Liver (tissue), 9 donors: Measurements from ENCODE around the gene NDOR1. TPM values are rescaled to one million over a fixed set of nuclear protein-coding genes. Genes with fewer than 3 reads are reported as not detected.
A peak's percentile ranks its signal among the peaks of the same experiment; 100 is the strongest.
"Not testable (repeated sequence)": the region's sequence is repeated elsewhere in the genome, so short reads cannot be mapped to it uniquely, and the experiment has no call there.

Experiments
- DNase-seq: peaks from one replicate; pipeline ENCODE4 v3.0.0-alpha.2; 2017; ENCODE audit warnings: low spot score
- H3K27ac ChIP-seq, 2 donors: one replicate each; pipeline ENCODE4 v1.7.0; 2013; ENCODE audit warnings: inconsistent platforms in 2 of 2, low read length in 2 of 2, control low read depth in 1 of 2, low read depth in 1 of 2, mild to moderate bottlenecking in 1 of 2
- H3K27me3 ChIP-seq, 4 donors: one replicate each; pipeline versions ENCODE4 v1.6.1 to v1.7.0; 2013; ENCODE audit warnings: low read length in 3 of 4, inconsistent platforms in 1 of 4, mild to moderate bottlenecking in 1 of 4, moderate library complexity in 1 of 4; ENCODE audit not compliant: control insufficient read depth in 4 of 4, insufficient read depth in 4 of 4
- H3K36me3 ChIP-seq, 4 donors: one replicate each; pipeline versions ENCODE4 v1.6.1 to v1.7.0; 2013; ENCODE audit warnings: low read length in 3 of 4, mild to moderate bottlenecking in 3 of 4, low read depth in 1 of 4, moderate library complexity in 1 of 4; ENCODE audit not compliant: control insufficient read depth in 4 of 4, insufficient read depth in 3 of 4
- H3K4me1 ChIP-seq, 4 donors: one replicate each; pipeline versions ENCODE4 v1.6.1 to v1.7.0; 2013; ENCODE audit warnings: low read length in 3 of 4, mild to moderate bottlenecking in 3 of 4, moderate library complexity in 1 of 4; ENCODE audit not compliant: control insufficient read depth in 4 of 4, insufficient read depth in 4 of 4
- H3K4me3 ChIP-seq, 3 donors: one replicate each; pipeline versions ENCODE4 v1.6.1 to v1.7.0; 2013; ENCODE audit warnings: low read length in 3 of 3, control low read depth in 1 of 3, low read depth in 1 of 3, mild to moderate bottlenecking in 1 of 3
- H3K9ac ChIP-seq, 2 donors: one replicate each; pipeline ENCODE4 v1.7.0; 2013; ENCODE audit warnings: low read length in 2 of 2, mild to moderate bottlenecking in 2 of 2, moderate library complexity in 2 of 2, control low read depth in 1 of 2, low read depth in 1 of 2
- H3K9me3 ChIP-seq, 4 donors: one replicate each; pipeline versions ENCODE4 v1.6.1 to v1.7.0; 2013; ENCODE audit warnings: low read length in 3 of 4; ENCODE audit not compliant: control insufficient read depth in 4 of 4
- ATF3 ChIP-seq: IDR thresholded peaks from 2 replicates; pipeline ENCODE4 v1.6.1; 2016; ENCODE audit warnings: antibody characterized with exemption
- CTCF ChIP-seq: fragments of 150-350 bp; IDR thresholded peaks from 2 replicates; pipeline ENCODE4 v1.5.1; 2017; ENCODE audit warnings: improper control_type of control experiment, low read depth, low read length; ENCODE audit not compliant: missing input control
- FOXA1 ChIP-seq: IDR thresholded peaks from 2 replicates; pipeline ENCODE4 v1.6.1; 2016; ENCODE audit warnings: antibody characterized with exemption
- FOXA2 ChIP-seq: IDR thresholded peaks from 2 replicates; pipeline ENCODE4 v1.6.1; 2016; ENCODE audit warnings: antibody characterized with exemption
- HNF4A ChIP-seq, 2 donors: conservative IDR thresholded peaks; 2 replicates each; pipeline ENCODE4 v1.6.1; 2016; ENCODE audit warnings: antibody characterized with exemption in 2 of 2, mild to moderate bottlenecking in 2 of 2
- JUND ChIP-seq, 2 donors: IDR thresholded peaks; 2 replicates each; pipeline ENCODE4 v1.6.1; 2016; ENCODE audit warnings: antibody characterized with exemption in 2 of 2
- MAX ChIP-seq: IDR thresholded peaks from 2 replicates; pipeline ENCODE4 v1.6.1; 2016; ENCODE audit warnings: antibody characterized with exemption
- NR2F2 ChIP-seq: IDR thresholded peaks from 2 replicates; pipeline ENCODE4 v1.6.1; 2016; ENCODE audit warnings: antibody characterized with exemption
- RAD21 ChIP-seq, 2 donors: IDR thresholded peaks; 2 replicates each; pipeline ENCODE4 v1.6.1; 2016; ENCODE audit warnings: antibody characterized with exemption in 2 of 2, mild to moderate bottlenecking in 2 of 2
- REST ChIP-seq: IDR thresholded peaks from 2 replicates; pipeline ENCODE4 v1.6.1; 2016; ENCODE audit warnings: antibody characterized with exemption, mild to moderate bottlenecking
- RXRA ChIP-seq, 2 donors: IDR thresholded peaks; 2 replicates each; pipeline ENCODE4 v1.6.1; 2017 to 2018; ENCODE audit warnings: antibody characterized with exemption in 2 of 2, mild to moderate bottlenecking in 1 of 2
- SP1 ChIP-seq: IDR thresholded peaks from 2 replicates; pipeline ENCODE4 v1.6.1; 2018; ENCODE audit warnings: antibody characterized with exemption, mild to moderate bottlenecking
- ZBTB33 ChIP-seq: IDR thresholded peaks from 2 replicates; pipeline ENCODE4 v1.6.1; 2016; ENCODE audit warnings: antibody characterized with exemption
- WGBS: extraction: QIAGEN DNeasy Blood & Tissue Kit; methylation state at CpG from one replicate; pipeline ENCODE4 v1.1.7; 2013; 5-methylcytosine and 5-hydroxymethylcytosine counted together
- polyA plus RNA-seq, 2 donors: library from polyadenylated mRNA; stranded (reverse) in 1 of 2; unstranded in 1 of 2; fragments of 200-250 nt in 1 of 2; fragments of >200 nt in 1 of 2; fragmentation: Nextera tagmentation in 1 of 2; extraction: Ambion mirVana in 1 of 2; gene quantifications; one replicate each; pipeline versions ENCODE4 v1.2.1 to v1.2.3, GENCODE V29; 2013 to 2015
- total RNA-seq, 2 donors: library from RNA; depleted of rRNA; stranded (reverse); fragments of >200 nt; gene quantifications; one replicate each; pipeline ENCODE4 v1.2.3, GENCODE V29; 2014
- donor health status: healthy.
- donor health status: healthy.
- donor health status: healthy.
- donor health status: healthy.
- donor health status: healthy.

Gene NDOR1
- total and polyA plus RNA-seq, 4 donors: 2.5 to 4.7 (median 3.2) TPM

GRCh38 chr9:137256856-137257255, 51.4 kb downstream of the NDOR1 start:
- H3K9me3 ChIP-seq: no peaks in the 10 kb centered on the region
- H3K9ac ChIP-seq: no peak overlapping the region
- WGBS: 94% methylated on average over 15 of the region's 15 CpGs
- TF ChIP-seq RXRA (IDR thresholded peaks at IDR 0.05) (no peak), REST (no peak), RAD21 (IDR thresholded peaks at IDR 0.05) (no peak), NR2F2 (no peak), JUND (IDR thresholded peaks at IDR 0.05) (no peak), FOXA1 (no peak), FOXA2 (no peak), ZBTB33 (no peak), HNF4A (conservative IDR thresholded peaks at IDR 0.05) (no peak), CTCF (no peak), SP1 (no peak), ATF3 (no peak), MAX (no peak)
- peaks cover 3 to 7% (median 6%) of the 10 kb centered on the region in 4 donors for H3K36me3 ChIP-seq
- DNase-seq: no peak
- no peak overlapping the region for H3K27ac ChIP-seq
- H3K4me3 ChIP-seq: no peak overlapping the region
- peaks cover 10 to 34% (median 21%) of the 10 kb centered on the region in 4 donors for H3K4me1 ChIP-seq
- no peaks in the 10 kb centered on the region for H3K27me3 ChIP-seq

- H3K9ac ChIP-seq, H3K27me3 ChIP-seq, DNase-seq, H3K4me3 ChIP-seq, H3K9me3 ChIP-seq, H3K27ac ChIP-seq: not testable (repeated sequence)
- H3K36me3 ChIP-seq: peaks cover 9 to 16% (median 12%) of the 10 kb centered on the region in 4 donors
- peaks cover 2 to 11% (median 6%) of the 10 kb centered on the region in 4 donors for H3K4me1 ChIP-seq
- WGBS: 43% methylated on average over 15 of the region's 15 CpGs
- TF ChIP-seq RAD21 (IDR thresholded peaks at IDR 0.05) (peak in 1 of 2 donors; percentile 57), CTCF (peak; percentile 27)
These were observed 56.8 kb downstream of the NDOR1 start for GRCh38 chr9:137262173-137262908.
